Mononuclear cell (primary cell): Measurements from ENCODE around the gene TMEM192. TPM values are rescaled to one million over a fixed set of nuclear protein-coding genes. Genes with fewer than 3 reads are reported as not detected.
"Not testable (repeated sequence)": the region's sequence is repeated elsewhere in the genome, so short reads cannot be mapped to it uniquely, and the experiment has no call there.

Source experiments
- H3K27me3 ChIP-seq: 2 replicates; pipeline ENCODE4 v1.6.0; 2011; ENCODE audit warnings: low read length, control low read depth; ENCODE audit not compliant: insufficient read depth
- H3K4me1 ChIP-seq: 2 replicates; pipeline ENCODE4 v1.5.1; 2011; ENCODE audit warnings: mild to moderate bottlenecking, low read length, control low read depth; ENCODE audit not compliant: insufficient read depth
- H3K4me3 ChIP-seq: 2 replicates; pipeline ENCODE4 v1.5.1; 2011; ENCODE audit warnings: mild to moderate bottlenecking, low read length, moderate library complexity
- H3K9me3 ChIP-seq: 2 replicates; pipeline ENCODE4 v1.5.1; 2011; ENCODE audit warnings: low read depth, mild to moderate bottlenecking, control low read depth, low read length
- total RNA-seq: library from RNA; depleted of rRNA; stranded (reverse); fragments of >200 nt; gene quantifications from one replicate; pipeline ENCODE4 v1.2.3, GENCODE V29; 2012

TMEM192 gene
- 9.7 TPM for total RNA-seq

GRCh38 chr4:165112368-165113121 is at the start of gene TMEM192:
TMEM192 (minus strand) TSS chr4:165112860; CDS start chr4:165112773, 87 bp downstream.
- peaks cover 14% of the 10 kb centered on the region for H3K4me1 ChIP-seq
- H3K27me3 ChIP-seq = no peaks in the 10 kb centered on the region
- no peaks in the 10 kb centered on the region for H3K9me3 ChIP-seq
- peak within 1 kb of the TSS; percentile 74 for H3K4me3 ChIP-seq

- Histone ChIP-seq H3K4me1 (no peaks in the 10 kb centered on the region), H3K9me3 (no peaks in the 10 kb centered on the region), H3K27me3 (no peaks in the 10 kb centered on the region), H3K4me3 (no peak overlapping the region)
Observed at GRCh38 chr4:165158762-165159161, 46.1 kb upstream of the TMEM192 start.

GRCh38 chr4:165156906-165157305 is 44.2 kb upstream of the TMEM192 start:
- Histone ChIP-seq H3K4me1 (no peaks in the 10 kb centered on the region), H3K4me3 (no peak overlapping the region), H3K27me3 (no peaks in the 10 kb centered on the region), H3K9me3 (no peaks in the 10 kb centered on the region)

GRCh38 chr4:165154482-165154881 is 41.8 kb upstream of the TMEM192 start:
- Histone ChIP-seq H3K9me3 (no peaks in the 10 kb centered on the region), H3K4me1 (no peaks in the 10 kb centered on the region), H3K27me3 (no peaks in the 10 kb centered on the region), H3K4me3 (no peak overlapping the region)

GRCh38 chr4:165152527-165152926 is 39.9 kb upstream of the TMEM192 start:
- no peaks in the 10 kb centered on the region for H3K4me1 ChIP-seq
- no peaks in the 10 kb centered on the region for H3K27me3 ChIP-seq
- no peak overlapping the region for H3K4me3 ChIP-seq
- H3K9me3 ChIP-seq = no peaks in the 10 kb centered on the region

GRCh38 chr4:165151734-165152133 is 39.1 kb upstream of the TMEM192 start:
- no peaks in the 10 kb centered on the region for H3K4me1 ChIP-seq
- no peaks in the 10 kb centered on the region for H3K9me3 ChIP-seq
- H3K27me3 ChIP-seq = no peaks in the 10 kb centered on the region
- no peak overlapping the region for H3K4me3 ChIP-seq

- H3K4me3 ChIP-seq = no peak overlapping the region
- no peaks in the 10 kb centered on the region for H3K4me1 ChIP-seq
- no peaks in the 10 kb centered on the region for H3K27me3 ChIP-seq
- no peaks in the 10 kb centered on the region for H3K9me3 ChIP-seq
Observed at GRCh38 chr4:165150545-165150944, 37.9 kb upstream of the TMEM192 start.

GRCh38 chr4:165138843-165139242 is 26.2 kb upstream of the TMEM192 start:
- Histone ChIP-seq H3K4me1 (peaks cover 12% of the 10 kb centered on the region), H3K9me3 (no peaks in the 10 kb centered on the region), H3K4me3 (no peak overlapping the region), H3K27me3 (no peaks in the 10 kb centered on the region)

- Histone ChIP-seq H3K9me3 (no peaks in the 10 kb centered on the region), H3K27me3 (no peaks in the 10 kb centered on the region), H3K4me1 (peaks cover 25% of the 10 kb centered on the region), H3K4me3 (no peak overlapping the region)
Observed at GRCh38 chr4:165137205-165137604, 24.5 kb upstream of the TMEM192 start.

- no peak overlapping the region for H3K4me3 ChIP-seq
Observed at GRCh38 chr4:165136529-165136928, 23.9 kb upstream of the TMEM192 start.

GRCh38 chr4:165133150-165133549 is 20.5 kb upstream of the TMEM192 start:
- no peak overlapping the region for H3K4me3 ChIP-seq
- H3K9me3 ChIP-seq = no peaks in the 10 kb centered on the region

More at GRCh38 chr4:165136529-165136928, 23.9 kb upstream of the TMEM192 start:
- Histone ChIP-seq H3K27me3 (no peaks in the 10 kb centered on the region), H3K4me1 (peaks cover 25% of the 10 kb centered on the region), H3K9me3 (no peaks in the 10 kb centered on the region)

GRCh38 chr4:165131247-165131832 is 18.7 kb upstream of the TMEM192 start:
- Histone ChIP-seq H3K27me3 (no peaks in the 10 kb centered on the region), H3K4me1 (peaks cover 30% of the 10 kb centered on the region), H3K9me3 (no peaks in the 10 kb centered on the region), H3K4me3 (no peak overlapping the region)

More at GRCh38 chr4:165133150-165133549, 20.5 kb upstream of the TMEM192 start:
- peaks cover 30% of the 10 kb centered on the region for H3K4me1 ChIP-seq
- no peaks in the 10 kb centered on the region for H3K27me3 ChIP-seq

- H3K4me3 ChIP-seq = no peak overlapping the region
- no peaks in the 10 kb centered on the region for H3K9me3 ChIP-seq
- H3K4me1 ChIP-seq = peaks cover 28% of the 10 kb centered on the region
- H3K27me3 ChIP-seq = no peaks in the 10 kb centered on the region
Observed at GRCh38 chr4:165129924-165130323, 17.3 kb upstream of the TMEM192 start.

GRCh38 chr4:165125869-165126499 is 13.3 kb upstream of the TMEM192 start:
- H3K27me3 ChIP-seq, H3K4me3 ChIP-seq, H3K4me1 ChIP-seq, H3K9me3 ChIP-seq: not testable (repeated sequence)

- Histone ChIP-seq H3K27me3 (no peaks in the 10 kb centered on the region), H3K9me3 (no peaks in the 10 kb centered on the region)
Observed at GRCh38 chr4:165124488-165124887, 11.8 kb upstream of the TMEM192 start.

More at GRCh38 chr4:165124488-165124887, 11.8 kb upstream of the TMEM192 start:
- H3K4me1 ChIP-seq = no peaks in the 10 kb centered on the region
- H3K4me3 ChIP-seq = no peak overlapping the region
